Neural progenitor cell (in vitro differentiated cells): ENCODE data around the gene PTPRN2. TPM values are rescaled to one million over a fixed set of nuclear protein-coding genes. Genes with fewer than 3 reads are reported as not detected.

Source experiments
- DNase-seq: peaks from one replicate; pipeline ENCODE4 v3.0.0-alpha.2; 2016; ENCODE audit warnings: low spot score
- H2AFZ ChIP-seq: fragments of 200-600 bp; sonication (generic); replicated peaks from 2 replicates; pipeline ENCODE4 v1.6.1; 2016; ENCODE audit warnings: antibody characterized with exemption
- H3F3A ChIP-seq: fragments of 200-600 bp; sonication (generic); 2 replicates; pipeline ENCODE4 v1.6.1; 2016; ENCODE audit warnings: antibody characterized with exemption, low read depth
- H3K27ac ChIP-seq: fragments of 200-600 bp; sonication (generic); 2 replicates; pipeline ENCODE4 v1.5.1; 2016; ENCODE audit warnings: mild to moderate bottlenecking
- H3K27me3 ChIP-seq: fragments of 200-600 bp; sonication (generic); 2 replicates; pipeline ENCODE4 v1.6.1; 2016; ENCODE audit warnings: mild to moderate bottlenecking, moderate library complexity
- H3K36me3 ChIP-seq: fragments of 200-600 bp; sonication (generic); 2 replicates; pipeline ENCODE4 v1.5.1; 2016
- H3K4me1 ChIP-seq: fragments of 200-600 bp; sonication (generic); 2 replicates; pipeline ENCODE4 v1.6.1; 2016; ENCODE audit warnings: mixed run types
- H3K4me2 ChIP-seq: fragments of 200-600 bp; sonication (generic); 2 replicates; pipeline ENCODE4 v1.6.1; 2016
- H3K4me3 ChIP-seq: fragments of 200-600 bp; sonication (generic); 2 replicates; pipeline ENCODE4 v1.5.1; 2016
- H3K79me2 ChIP-seq: fragments of 200-600 bp; sonication (generic); 2 replicates; pipeline ENCODE4 v1.6.1; 2016; ENCODE audit warnings: low read depth
- H3K9ac ChIP-seq: fragments of 200-600 bp; sonication (generic); 2 replicates; pipeline ENCODE4 v1.6.1; 2016
- H3K9me3 ChIP-seq: fragments of 200-600 bp; sonication (generic); 2 replicates; pipeline ENCODE4 v1.5.1; 2016; ENCODE audit warnings: low read depth
- H4K20me1 ChIP-seq: fragments of 200-600 bp; sonication (generic); 2 replicates; pipeline ENCODE4 v1.6.1; 2016; ENCODE audit warnings: low read depth
- H3K27ac Mint-ChIP-seq: 3 replicates; pipeline ENCODE4 v1.8.0; 2021; ENCODE audit warnings: mixed read lengths
- H3K27me3 Mint-ChIP-seq: 2 replicates; pipeline ENCODE4 v1.8.0; 2022; ENCODE audit warnings: low read depth, mild to moderate bottlenecking, inconsistent platforms, moderate library complexity, mixed read lengths; ENCODE audit not compliant: insufficient read depth
- H3K36me3 Mint-ChIP-seq: 3 replicates; pipeline ENCODE4 v1.8.0; 2021; ENCODE audit warnings: mixed read lengths
- H3K4me1 Mint-ChIP-seq: 3 replicates; pipeline ENCODE4 v1.8.0; 2021; ENCODE audit warnings: mixed read lengths
- H3K4me3 Mint-ChIP-seq: 3 replicates; pipeline ENCODE4 v1.8.0; 2021; ENCODE audit warnings: mild to moderate bottlenecking, moderate library complexity, mixed read lengths
- H3K9me3 Mint-ChIP-seq: 3 replicates; pipeline ENCODE4 v1.8.0; 2020; ENCODE audit warnings: mixed read lengths
- CTCF ChIP-seq: fragments of 200-600 bp; sonication (generic); IDR thresholded peaks from 2 replicates; pipeline ENCODE4 v1.5.1; 2017; ENCODE audit warnings: antibody characterized with exemption, mild to moderate bottlenecking
- EZH2 ChIP-seq: fragments of 200-600 bp; sonication (generic); IDR thresholded peaks from 2 replicates; pipeline ENCODE4 v1.6.1; 2017; ENCODE audit warnings: antibody characterized with exemption, mild to moderate bottlenecking, moderate library complexity
- EZH2phosphoT487 ChIP-seq: fragments of 200-600 bp; sonication (generic); IDR thresholded peaks from 2 replicates; pipeline ENCODE4 v1.6.1; 2017; ENCODE audit warnings: antibody characterized with exemption
- total RNA-seq: library from RNA; depleted of rRNA; stranded (reverse); fragments of >200 nt; gene quantifications from 2 replicates; pipeline ENCODE4 v1.2.3, GENCODE V29; 2015; ENCODE audit warnings: low replicate concordance

The PTPRN2 gene
- total RNA-seq, 1 donor from 2014 or later: 3.0 TPM

GRCh38 chr7:158584407-158584806 is 3.2 kb downstream of the PTPRN2 start:
- Histone ChIP-seq H2AFZ (no peak overlapping the region), H4K20me1 (peaks cover 19% of the 10 kb centered on the region), H3K9ac (no peak overlapping the region), H3K9me3 (no peaks in the 10 kb centered on the region), H3K27ac (no peak overlapping the region), H3K36me3 (no peaks in the 10 kb centered on the region), H3K27me3 (peaks cover 56% of the 10 kb centered on the region), H3K4me3 (no peak overlapping the region), H3F3A (peaks cover 6% of the 10 kb centered on the region), H3K4me1 (peaks cover 11% of the 10 kb centered on the region), H3K4me2 (no peak overlapping the region), H3K79me2 (no peaks in the 10 kb centered on the region)
- no peak for TF ChIP-seq EZH2
- TF ChIP-seq EZH2phosphoT487: no peak
- TF ChIP-seq CTCF: no peak
- Mint-ChIP-seq H3K36me3 (no peaks in the 10 kb centered on the region), H3K9me3 (peaks cover 15% of the 10 kb centered on the region), H3K27me3 (peaks cover 38% of the 10 kb centered on the region), H3K4me3 (no peak overlapping the region), H3K27ac (no peak overlapping the region), H3K4me1 (peaks cover 3% of the 10 kb centered on the region)
- DNase-seq: no peak

GRCh38 chr7:158583810-158584209 is 3.8 kb downstream of the PTPRN2 start:
- Histone ChIP-seq H3K36me3 (no peaks in the 10 kb centered on the region), H3K27me3 (peaks cover 50% of the 10 kb centered on the region), H3K79me2 (no peaks in the 10 kb centered on the region), H3K27ac (no peak overlapping the region), H3K9me3 (no peaks in the 10 kb centered on the region), H3K4me3 (no peak overlapping the region), H2AFZ (no peak overlapping the region), H4K20me1 (peaks cover 19% of the 10 kb centered on the region), H3F3A (peaks cover 6% of the 10 kb centered on the region), H3K4me2 (no peak overlapping the region), H3K9ac (no peak overlapping the region), H3K4me1 (peaks cover 11% of the 10 kb centered on the region)
- Mint-ChIP-seq H3K4me1 (peaks cover 3% of the 10 kb centered on the region), H3K27me3 (peaks cover 32% of the 10 kb centered on the region), H3K4me3 (no peak overlapping the region), H3K9me3 (peaks cover 18% of the 10 kb centered on the region), H3K36me3 (no peaks in the 10 kb centered on the region), H3K27ac (no peak overlapping the region)
- TF ChIP-seq EZH2 (no peak), EZH2phosphoT487 (no peak), CTCF (no peak)
- DNase-seq: no peak

- H3K4me3 Mint-ChIP-seq: no peak overlapping the region
- DNase-seq: no peak
- H3K27me3 Mint-ChIP-seq: peaks cover 29% of the 10 kb centered on the region
- H4K20me1 ChIP-seq: peaks cover 14% of the 10 kb centered on the region
- H3K9ac ChIP-seq: no peak overlapping the region
- H3K4me2 ChIP-seq: no peak overlapping the region
- H3F3A ChIP-seq: peaks cover 6% of the 10 kb centered on the region
- H3K27ac ChIP-seq: no peak overlapping the region
- no peaks in the 10 kb centered on the region for H3K9me3 ChIP-seq
- H3K4me1 Mint-ChIP-seq: peaks cover 3% of the 10 kb centered on the region
- H3K27me3 ChIP-seq: peaks cover 44% of the 10 kb centered on the region
- H3K36me3 Mint-ChIP-seq: no peaks in the 10 kb centered on the region
- H3K27ac Mint-ChIP-seq: no peak overlapping the region
- TF ChIP-seq CTCF (no peak), EZH2phosphoT487 (no peak), EZH2 (no peak)
- H3K9me3 Mint-ChIP-seq: peaks cover 18% of the 10 kb centered on the region
- H3K4me3 ChIP-seq: no peak overlapping the region
- H3K4me1 ChIP-seq: peaks cover 11% of the 10 kb centered on the region
- no peaks in the 10 kb centered on the region for H3K36me3 ChIP-seq
- H2AFZ ChIP-seq: no peak overlapping the region
- H3K79me2 ChIP-seq: no peaks in the 10 kb centered on the region
Observed at GRCh38 chr7:158583143-158583542, 4.5 kb downstream of the PTPRN2 start.
